Progenitor cell of endocrine pancreas (in vitro differentiated cells): ENCODE measurements around the gene LENG9. TPM values are rescaled to one million over a fixed set of nuclear protein-coding genes. Genes with fewer than 3 reads are reported as not detected.
"Not testable (repeated sequence)": the region's sequence is repeated elsewhere in the genome, so short reads cannot be mapped to it uniquely, and the experiment has no call there.

Experiments used
- DNase-seq: peaks from one replicate; pipeline ENCODE4 v3.0.0; 2021; ENCODE audit warnings: low spot score; ENCODE audit not compliant: unreplicated experiment
- H3K27ac Mint-ChIP-seq: 2 replicates; pipeline ENCODE4 v1.8.0; 2021; ENCODE audit warnings: mild to moderate bottlenecking, moderate library complexity, mixed read lengths
- H3K27me3 Mint-ChIP-seq: 2 replicates; pipeline ENCODE4 v1.8.0; 2021; ENCODE audit warnings: mixed read lengths
- H3K36me3 Mint-ChIP-seq: 2 replicates; pipeline ENCODE4 v1.8.0; 2022; ENCODE audit warnings: mixed read lengths; ENCODE audit not compliant: insufficient read depth
- H3K4me1 Mint-ChIP-seq: 2 replicates; pipeline ENCODE4 v1.8.0; 2021; ENCODE audit warnings: low read depth, mixed read lengths
- H3K4me3 Mint-ChIP-seq: 2 replicates; pipeline ENCODE4 v1.8.0; 2021; ENCODE audit warnings: low read depth, mild to moderate bottlenecking, moderate library complexity, mixed read lengths
- H3K9me3 Mint-ChIP-seq: 2 replicates; pipeline ENCODE4 v1.8.0; 2021; ENCODE audit warnings: low read depth, mixed read lengths
- long read RNA-seq: library from polyadenylated mRNA; unstranded; transcript quantifications from one replicate; pipeline ENCODE4 v2.0.0, GENCODE V29; 2020
- total RNA-seq: library from RNA; stranded (reverse); gene quantifications from 2 replicates; pipeline ENCODE4 v1.2.1, GENCODE V29; 2021
- TF ChIP-seq, protein P1 (sequence below): fragments of 200-600 bp; sonication (generic); IDR thresholded peaks from one replicate; pipeline ENCODE4 v1.5.0; 2021; ENCODE audit warnings: antibody characterized with exemption, mild to moderate bottlenecking; ENCODE audit not compliant: unreplicated experiment

LENG9 gene
- 0.72 and 0.75 TPM in 2 replicates for total RNA-seq
- long read RNA-seq: 0 reads

DNA sequence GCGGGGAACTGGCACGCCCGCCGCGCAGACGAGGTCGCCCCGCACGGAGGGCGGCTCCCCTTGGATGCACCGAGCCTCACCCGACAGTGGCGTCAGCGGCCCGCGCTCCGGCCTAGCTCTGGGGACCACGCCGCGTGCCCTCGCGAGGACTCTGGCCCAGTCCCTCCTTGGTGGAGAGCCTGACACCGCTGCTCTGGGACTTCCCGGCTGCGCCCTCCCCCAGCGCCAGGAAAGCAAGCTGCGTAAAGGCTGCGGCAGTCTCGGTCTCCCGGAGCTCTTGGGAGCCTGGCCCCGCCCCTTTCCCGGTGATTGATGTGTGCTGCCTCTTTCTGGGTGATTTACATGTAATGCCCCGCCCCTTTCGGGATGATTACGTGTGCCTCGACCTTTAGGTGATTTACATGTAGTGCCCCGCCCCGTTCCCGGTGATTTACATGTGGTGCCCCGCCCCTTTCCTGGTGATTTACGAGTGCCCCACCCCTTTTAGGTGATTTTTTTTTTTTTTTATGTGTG lies at the start of gene LENG9:
LENG9 (minus strand) TSS at position 248 of the 513 bp plus-strand sequence. CDS start 252 bp downstream, outside the sequence.
- peaks cover 15% of the 10 kb centered on the region for H3K36me3 Mint-ChIP-seq
- peak within 1 kb of the TSS; percentile 91 for H3K27ac Mint-ChIP-seq

DNA sequence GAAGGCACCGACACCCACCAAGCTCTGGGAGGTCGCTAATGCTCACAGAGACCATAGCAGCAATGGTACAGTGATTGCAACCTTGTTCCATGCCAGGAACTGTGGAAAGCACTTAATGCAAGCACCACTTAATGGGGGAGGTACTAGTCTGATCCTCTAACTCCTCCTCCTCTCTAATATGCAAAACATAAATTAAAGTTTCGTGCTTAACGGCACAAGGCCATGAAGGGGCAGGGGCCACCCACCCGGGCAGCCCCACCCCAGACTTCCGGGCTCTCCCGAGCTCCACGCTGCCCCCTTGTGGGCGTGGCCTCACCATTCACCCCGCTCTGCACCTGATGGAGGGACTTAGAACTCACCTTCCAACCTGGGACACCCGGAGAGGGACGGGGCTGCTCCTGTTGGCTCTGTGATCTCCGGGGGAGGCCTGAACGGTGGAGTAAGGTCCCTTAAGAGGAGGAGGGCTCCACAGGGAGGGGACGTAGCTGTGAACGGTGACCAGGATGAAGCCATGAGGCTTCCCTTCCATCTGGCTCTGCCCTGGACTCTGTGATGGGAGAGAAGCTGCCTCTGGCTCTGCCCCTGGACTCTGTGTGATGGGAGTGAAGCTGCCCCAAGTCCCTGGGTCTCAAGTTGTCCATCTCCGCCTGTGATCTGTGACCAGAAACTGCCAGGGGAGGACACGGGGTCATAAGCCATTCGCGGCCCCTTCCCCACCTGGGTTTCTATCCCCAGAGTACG lies 45.8 kb upstream of the LENG9 start:
- H3K9me3 Mint-ChIP-seq: peaks cover 37% of the 10 kb centered on the region
- not testable (repeated sequence) for H3K27ac Mint-ChIP-seq, H3K4me3 Mint-ChIP-seq, H3K36me3 Mint-ChIP-seq, DNase-seq, H3K27me3 Mint-ChIP-seq, H3K4me1 Mint-ChIP-seq

More for the DNA sequence above, at the start of gene LENG9:
- Mint-ChIP-seq H3K9me3 (no peaks in the 10 kb centered on the region), H3K4me1 (peaks cover 7% of the 10 kb centered on the region), H3K27me3 (peaks cover 27% of the 10 kb centered on the region), H3K4me3 (peak within 1 kb of the TSS; percentile 71)
- DNase-seq: peak; percentile 69
- TF ChIP-seq, protein P1, sequence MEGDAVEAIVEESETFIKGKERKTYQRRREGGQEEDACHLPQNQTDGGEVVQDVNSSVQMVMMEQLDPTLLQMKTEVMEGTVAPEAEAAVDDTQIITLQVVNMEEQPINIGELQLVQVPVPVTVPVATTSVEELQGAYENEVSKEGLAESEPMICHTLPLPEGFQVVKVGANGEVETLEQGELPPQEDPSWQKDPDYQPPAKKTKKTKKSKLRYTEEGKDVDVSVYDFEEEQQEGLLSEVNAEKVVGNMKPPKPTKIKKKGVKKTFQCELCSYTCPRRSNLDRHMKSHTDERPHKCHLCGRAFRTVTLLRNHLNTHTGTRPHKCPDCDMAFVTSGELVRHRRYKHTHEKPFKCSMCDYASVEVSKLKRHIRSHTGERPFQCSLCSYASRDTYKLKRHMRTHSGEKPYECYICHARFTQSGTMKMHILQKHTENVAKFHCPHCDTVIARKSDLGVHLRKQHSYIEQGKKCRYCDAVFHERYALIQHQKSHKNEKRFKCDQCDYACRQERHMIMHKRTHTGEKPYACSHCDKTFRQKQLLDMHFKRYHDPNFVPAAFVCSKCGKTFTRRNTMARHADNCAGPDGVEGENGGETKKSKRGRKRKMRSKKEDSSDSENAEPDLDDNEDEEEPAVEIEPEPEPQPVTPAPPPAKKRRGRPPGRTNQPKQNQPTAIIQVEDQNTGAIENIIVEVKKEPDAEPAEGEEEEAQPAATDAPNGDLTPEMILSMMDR: no peak

DNA sequence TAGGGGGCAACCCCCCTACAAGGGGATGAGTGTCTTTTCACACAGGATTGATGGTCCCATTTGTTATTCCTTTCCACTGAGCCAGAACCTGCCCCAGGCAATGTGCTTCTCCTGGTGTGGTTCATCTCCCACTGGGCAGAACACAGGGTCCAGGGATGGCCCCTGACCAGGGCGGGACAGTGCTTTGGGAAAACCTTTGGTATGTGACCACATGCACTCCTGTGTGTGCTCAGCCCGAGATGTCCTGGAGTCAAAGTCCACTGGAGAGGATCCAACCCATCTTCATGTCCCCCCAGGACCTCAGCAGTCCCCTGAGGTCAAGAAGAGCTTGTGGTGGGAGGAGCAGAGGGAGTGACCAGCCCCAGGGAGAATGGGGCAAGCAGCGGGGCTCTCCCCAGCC lies 44.9 kb upstream of the LENG9 start:
- H3K4me3 Mint-ChIP-seq, H3K27me3 Mint-ChIP-seq, DNase-seq, H3K36me3 Mint-ChIP-seq, H3K4me1 Mint-ChIP-seq, H3K27ac Mint-ChIP-seq: not testable (repeated sequence)
- peaks cover 38% of the 10 kb centered on the region for H3K9me3 Mint-ChIP-seq

DNA sequence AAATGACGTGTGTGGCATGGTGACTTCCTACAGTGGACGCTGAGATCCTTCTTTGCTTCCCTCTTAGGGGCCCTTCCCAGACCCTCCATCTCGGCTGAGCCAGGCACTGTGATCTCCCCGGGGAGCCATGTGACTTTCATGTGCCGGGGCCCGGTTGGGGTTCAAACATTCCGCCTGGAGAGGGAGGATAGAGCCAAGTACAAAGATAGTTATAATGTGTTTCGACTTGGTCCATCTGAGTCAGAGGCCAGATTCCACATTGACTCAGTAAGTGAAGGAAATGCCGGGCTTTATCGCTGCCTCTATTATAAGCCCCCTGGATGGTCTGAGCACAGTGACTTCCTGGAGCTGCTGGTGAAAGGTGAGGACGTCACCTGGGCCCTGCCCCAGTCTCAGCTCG lies 44.2 kb upstream of the LENG9 start:
- H3K9me3 Mint-ChIP-seq: peaks cover 32% of the 10 kb centered on the region
- TF ChIP-seq, protein P1: no peak

DNA sequence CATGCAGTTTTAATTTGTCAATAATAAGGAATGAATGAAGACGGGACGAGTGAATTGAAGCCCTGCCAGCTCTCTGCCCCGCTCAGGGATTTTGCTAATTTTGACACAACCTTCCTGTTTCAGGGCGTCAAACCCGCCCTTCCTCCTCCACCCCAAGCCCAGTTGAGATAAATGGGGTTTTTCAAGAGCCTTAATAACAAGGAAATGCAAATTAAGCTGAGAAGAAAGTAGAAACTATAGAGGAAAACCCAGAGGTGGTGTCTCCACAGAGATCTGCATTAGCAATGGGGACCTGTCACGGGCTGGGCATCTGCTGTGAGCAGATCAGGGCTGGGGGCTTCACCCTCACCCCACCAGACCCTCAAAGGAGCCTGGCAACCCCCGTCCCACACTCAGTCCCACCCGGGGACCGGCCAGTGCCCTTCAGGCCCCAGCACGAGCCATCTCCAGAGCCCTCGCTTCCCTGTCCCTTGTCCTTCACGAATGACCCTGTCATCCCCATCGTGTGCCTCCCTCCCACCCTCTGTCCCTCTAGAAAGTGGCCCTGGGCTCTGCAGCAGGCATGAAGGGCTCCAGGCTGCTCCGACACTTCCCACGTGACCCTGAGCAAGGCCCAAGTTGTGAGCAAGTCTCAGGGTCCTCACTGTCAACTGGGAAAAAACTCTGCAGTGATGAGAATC lies 43.6 kb upstream of the LENG9 start:
- not testable (repeated sequence) for H3K4me1 Mint-ChIP-seq, H3K27ac Mint-ChIP-seq, H3K36me3 Mint-ChIP-seq, H3K4me3 Mint-ChIP-seq, DNase-seq, H3K27me3 Mint-ChIP-seq
- H3K9me3 Mint-ChIP-seq: peaks cover 32% of the 10 kb centered on the region

More for the DNA sequence above, 44.2 kb upstream of the LENG9 start:
- H3K4me3 Mint-ChIP-seq: no peak overlapping the region
- peaks cover 1% of the 10 kb centered on the region for H3K36me3 Mint-ChIP-seq
- H3K27ac Mint-ChIP-seq: no peak overlapping the region
- DNase-seq: no peak
- H3K27me3 Mint-ChIP-seq: no peaks in the 10 kb centered on the region
- no peaks in the 10 kb centered on the region for H3K4me1 Mint-ChIP-seq

DNA sequence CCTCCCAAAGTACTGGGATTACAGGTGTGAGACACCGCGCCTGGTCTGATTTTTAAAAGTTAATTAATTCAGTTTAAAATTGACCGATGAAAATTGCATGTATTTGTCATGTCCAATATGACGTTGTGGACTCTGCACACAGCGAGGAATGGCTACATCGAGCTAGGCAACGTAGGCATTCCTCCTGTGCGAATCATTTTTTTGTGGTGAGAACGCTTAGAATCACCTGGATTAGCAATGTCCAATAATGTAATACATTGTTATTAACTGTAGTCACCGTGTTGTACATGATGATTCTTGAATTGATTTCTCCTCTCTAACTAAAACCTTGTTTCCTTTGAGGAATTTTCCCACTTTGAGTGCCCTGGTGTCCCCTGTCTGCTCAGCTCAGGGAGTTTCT lies 42.5 kb upstream of the LENG9 start:
- no peaks in the 10 kb centered on the region for H3K36me3 Mint-ChIP-seq
- TF ChIP-seq, protein P1: no peak
- H3K27me3 Mint-ChIP-seq: no peaks in the 10 kb centered on the region
- peaks cover 32% of the 10 kb centered on the region for H3K9me3 Mint-ChIP-seq
- no peak overlapping the region for H3K4me3 Mint-ChIP-seq
- no peak for DNase-seq
- H3K27ac Mint-ChIP-seq: no peak overlapping the region
- no peaks in the 10 kb centered on the region for H3K4me1 Mint-ChIP-seq

DNA sequence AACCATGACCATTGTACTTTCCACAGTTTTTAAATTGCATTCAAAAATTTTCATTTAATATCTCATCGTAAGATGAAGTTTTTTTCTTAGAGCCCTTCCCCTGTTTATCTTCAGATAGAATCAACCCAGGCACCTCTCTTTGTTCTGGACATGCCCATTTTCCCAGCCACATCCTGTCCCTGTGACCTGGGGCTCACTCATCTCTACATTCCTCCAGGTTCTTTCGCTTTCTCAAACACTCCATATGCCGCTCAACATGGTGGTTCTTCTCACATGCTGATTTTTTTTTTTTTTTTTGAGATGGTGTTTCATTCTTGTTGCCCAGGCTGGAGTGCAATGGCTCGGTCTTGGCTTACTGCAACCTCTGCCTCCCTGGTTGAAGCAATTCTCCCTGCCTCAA lies 42.0 kb upstream of the LENG9 start:
- H3K27ac Mint-ChIP-seq, H3K27me3 Mint-ChIP-seq, H3K4me1 Mint-ChIP-seq, DNase-seq, H3K36me3 Mint-ChIP-seq, H3K4me3 Mint-ChIP-seq: not testable (repeated sequence)
- peaks cover 37% of the 10 kb centered on the region for H3K9me3 Mint-ChIP-seq
